HCT116 (cell line): ENCODE data around the gene CLEC16A.

Source experiments
- CEBPB ChIP-seq: IDR thresholded peaks from 2 replicates; pipeline ENCODE4 v1.6.1; 2012; ENCODE audit warnings: low read depth
- CTCF ChIP-seq, 3 experiments: fragments of 200-600 bp in 1 of 3; sonication (generic) in 1 of 3; IDR thresholded peaks in 2 of 3; conservative IDR thresholded peaks in 1 of 3; 2 replicates each; pipeline ENCODE4 v1.5.1; 2012 to 2017; ENCODE audit warnings: low read depth in 2 of 3, low read length in 2 of 3, antibody characterized with exemption in 1 of 3, borderline replicate concordance in 1 of 3, control low read depth in 1 of 3, mild to moderate bottlenecking in 1 of 3, mixed read lengths in 1 of 3, mixed run types in 1 of 3, moderate library complexity in 1 of 3; ENCODE audit not compliant: insufficient read depth in 1 of 3
- ELF1 ChIP-seq: IDR thresholded peaks from 2 replicates; pipeline ENCODE4 v1.6.1; 2012; ENCODE audit warnings: low read depth, borderline replicate concordance
- EZH2 ChIP-seq: fragments of 200-600 bp; sonication (generic); IDR thresholded peaks from 2 replicates; pipeline ENCODE4 v1.6.1; 2017; ENCODE audit warnings: antibody characterized with exemption, mixed run types
- POLR2A ChIP-seq: IDR thresholded peaks from 2 replicates; pipeline ENCODE4 v1.7.0; 2011; ENCODE audit warnings: borderline replicate concordance; ENCODE audit not compliant: insufficient read depth, insufficient read length; ENCODE audit errors: extremely low read depth
- POLR2AphosphoS5 ChIP-seq: IDR thresholded peaks from 2 replicates; pipeline ENCODE4 v1.6.1; 2011; ENCODE audit warnings: mild to moderate bottlenecking, low read depth, low read length, moderate library complexity
- SP1 ChIP-seq: IDR thresholded peaks from 2 replicates; pipeline ENCODE4 v1.6.1; 2012; ENCODE audit warnings: low read depth
- YY1 ChIP-seq: IDR thresholded peaks from 2 replicates; pipeline ENCODE4 v1.6.1; 2011; ENCODE audit warnings: low read length, low read depth, moderate library complexity, mild to moderate bottlenecking; ENCODE audit not compliant: insufficient replicate concordance; ENCODE audit errors: extremely low read depth
- ZNF274 ChIP-seq: fragments of 200-500 bp; sonication (Bioruptor generic); IDR thresholded peaks from 2 replicates; pipeline ENCODE4 v1.6.1; 2014; ENCODE audit warnings: mild to moderate bottlenecking, low read depth, low read length, inconsistent platforms

- TF ChIP-seq CTCF (IDR thresholded peaks at IDR 0.05 in 2 of 3, conservative IDR thresholded peaks at IDR 0.05 in 1 of 3; ENCODE audit: borderline replicate concordance in 1 of 3, insufficient read depth in 1 of 3, low read depth in 2 of 3, low read length in 2 of 3) (peak; percentile 38 to 79 (median 72); a peak in 5 of 6 replicates), EZH2 (no peak), CEBPB (no peak), POLR2A (no peak), SP1 (no peak), ELF1 (no peak), ZNF274 (no peak), YY1 (no peak), POLR2AphosphoS5 (no peak)
Measured at GRCh38 chr16:10981697-10982216, 37.4 kb downstream of the CLEC16A start.
